SK-N-SH (cell line): Measurements from ENCODE around the gene RAB12. TPM values are rescaled to one million over a fixed set of nuclear protein-coding genes. Genes with fewer than 3 reads are reported as not detected.
"Not testable (repeated sequence)": the region's sequence is repeated elsewhere in the genome, so short reads cannot be mapped to it uniquely, and the experiment has no call there.

Experiments
- CTCF ChIA-PET: fragments of 300-600, 350-600 bp; formaldehyde crosslinking; extraction: SDS; loops from one replicate; lab custom pipeline; 2021; lab: Yijun Ruan, JAX
- POLR2A ChIA-PET: fragments of 350-600 bp; sonication (Branson Sonifier 250); formaldehyde crosslinking; extraction: SDS; loops from one replicate; lab custom pipeline; 2020; ENCODE audit warnings: antibody characterized with exemption, inconsistent platforms; lab: Yijun Ruan, JAX
- DNase-seq: peaks from one replicate; pipeline ENCODE4 v3.0.0; 2012
- H2AFZ ChIP-seq: fragments of 200-600 bp; sonication (generic); 2 replicates; pipeline ENCODE4 v1.8.1; 2016; ENCODE audit warnings: antibody characterized with exemption, mild to moderate bottlenecking, low read depth
- H3F3A ChIP-seq: fragments of 200-600 bp; sonication (generic); replicated peaks from 2 replicates; pipeline ENCODE3; 2016; ENCODE audit warnings: antibody characterized with exemption, mild to moderate bottlenecking; ENCODE audit not compliant: insufficient read depth
- H3K27ac ChIP-seq, 2 experiments: fragments of 200-500 bp in 1 of 2; fragments of 200-600 bp in 1 of 2; sonication (Bioruptor generic) in 1 of 2; sonication (generic), shearing (Covaris generic) in 1 of 2; 2 replicates each; pipeline versions ENCODE4 v1.5.1 to v1.6.1; 2014 to 2016; ENCODE audit warnings: low read depth in 2 of 2, inconsistent platforms in 1 of 2, low read length in 1 of 2, mild to moderate bottlenecking in 1 of 2, mixed read lengths in 1 of 2
- H3K27me3 ChIP-seq: fragments of 200-600 bp; sonication (generic), shearing (Covaris generic); 2 replicates; pipeline ENCODE4 v1.6.1; 2016; ENCODE audit warnings: mixed run types; ENCODE audit not compliant: insufficient read depth
- H3K36me3 ChIP-seq, 2 experiments: fragments of 200-500 bp in 1 of 2; fragments of 200-600 bp in 1 of 2; sonication (Bioruptor generic) in 1 of 2; sonication (generic) in 1 of 2; replicated peaks in 1 of 2; 2 replicates each; pipeline versions ENCODE3 to v1.5.1; 2014 to 2016; ENCODE audit warnings: low read length in 1 of 2, mild to moderate bottlenecking in 1 of 2; ENCODE audit not compliant: insufficient read depth in 2 of 2, control insufficient read depth in 1 of 2
- H3K4me1 ChIP-seq, 2 experiments: fragments of 200-500 bp in 1 of 2; fragments of 200-600 bp in 1 of 2; sonication (Bioruptor generic) in 1 of 2; sonication (generic), shearing (Covaris generic) in 1 of 2; 2 replicates each; pipeline versions ENCODE4 v1.5.1 to v1.6.1; 2014 to 2016; ENCODE audit warnings: low read depth in 1 of 2, low read length in 1 of 2, mixed run types in 1 of 2; ENCODE audit not compliant: insufficient read depth in 2 of 2, control insufficient read depth in 1 of 2
- H3K4me2 ChIP-seq: fragments of 200-600 bp; sonication (generic), shearing (Covaris generic); 2 replicates; pipeline ENCODE4 v1.6.1; 2017; ENCODE audit warnings: mixed run types
- H3K4me3 ChIP-seq, 2 experiments: fragments of 200-500 bp in 1 of 2; fragments of 200-600 bp in 1 of 2; sonication (Bioruptor generic) in 1 of 2; sonication (generic), shearing (Covaris generic) in 1 of 2; 2 replicates each; pipeline versions ENCODE4 v1.5.1 to v1.8.1; 2014 to 2016; ENCODE audit warnings: low read depth in 2 of 2, inconsistent platforms in 1 of 2, low read length in 1 of 2, mild to moderate bottlenecking in 1 of 2, mixed read lengths in 1 of 2, moderate library complexity in 1 of 2
- H3K79me2 ChIP-seq: fragments of 200-600 bp; sonication (generic); 2 replicates; pipeline ENCODE4 v1.8.1; 2017; ENCODE audit warnings: mild to moderate bottlenecking; ENCODE audit not compliant: insufficient read depth
- H3K9ac ChIP-seq: fragments of 200-600 bp; sonication (generic); 2 replicates; pipeline ENCODE4 v1.6.1; 2017; ENCODE audit warnings: mixed run types
- H3K9me2 ChIP-seq: fragments of 200-600 bp; sonication (generic); 2 replicates; pipeline ENCODE4 v1.6.1; 2017; ENCODE audit warnings: mixed run types
- H3K9me3 ChIP-seq: fragments of 200-600 bp; sonication (generic); 2 replicates; pipeline ENCODE4 v1.6.1; 2017; ENCODE audit warnings: mixed run types, mild to moderate bottlenecking, moderate library complexity
- H4K20me1 ChIP-seq: fragments of 200-600 bp; sonication (generic); 2 replicates; pipeline ENCODE4 v1.6.1; 2017; ENCODE audit warnings: mild to moderate bottlenecking, mixed run types; ENCODE audit not compliant: insufficient read depth
- ELF1 ChIP-seq: IDR thresholded peaks from 2 replicates; pipeline ENCODE4 v1.4.0; 2012
- GABPA ChIP-seq: IDR thresholded peaks from 2 replicates; pipeline ENCODE4 v1.4.0; 2012; ENCODE audit warnings: low read depth, mild to moderate bottlenecking
- JUND ChIP-seq: IDR thresholded peaks from 2 replicates; pipeline ENCODE4 v1.4.0; 2012
- POLR2AphosphoS5 ChIP-seq: IDR thresholded peaks from 2 replicates; pipeline ENCODE4 v1.6.1; 2012; ENCODE audit warnings: low read depth, low read length
- RCOR1 ChIP-seq: fragments of 150-350 bp; IDR thresholded peaks from 2 replicates; pipeline ENCODE4 v1.6.1; 2017; ENCODE audit warnings: antibody characterized with exemption, low read length
- RXRA ChIP-seq: IDR thresholded peaks from 2 replicates; pipeline ENCODE4 v1.4.0; 2012; ENCODE audit warnings: low read depth, mild to moderate bottlenecking, borderline replicate concordance
- SIN3A ChIP-seq: IDR thresholded peaks from 2 replicates; pipeline ENCODE4 v1.6.1; 2012; ENCODE audit warnings: low read depth, mild to moderate bottlenecking, low read length, moderate library complexity, borderline replicate concordance
- TAF1 ChIP-seq: IDR thresholded peaks from 2 replicates; pipeline ENCODE4 v1.6.1; 2012; ENCODE audit warnings: low read depth, mild to moderate bottlenecking, low read length, moderate library complexity, borderline replicate concordance
- TEAD4 ChIP-seq: IDR thresholded peaks from 2 replicates; pipeline ENCODE4 v1.4.0; 2012; ENCODE audit warnings: mild to moderate bottlenecking, borderline replicate concordance; ENCODE audit not compliant: insufficient read depth
- WGBS: methylation state at CpG from one replicate; pipeline ENCODE4 v1.1.6; 2017; ENCODE audit warnings: low lambda C conversion rate; 5-methylcytosine and 5-hydroxymethylcytosine counted together
- polyA plus RNA-seq, 3 experiments: library from polyadenylated mRNA; depleted of rRNA; stranded (reverse); fragments of >200 nt; gene quantifications; 2 replicates each; pipeline ENCODE4 v1.2.3, GENCODE V29; 2012
- TF ChIP-seq, protein P1 (sequence below): fragments of 150-350 bp; IDR thresholded peaks from 2 replicates; pipeline ENCODE4 v1.6.1; 2017; ENCODE audit warnings: antibody characterized with exemption, low read length, low read depth, borderline replicate concordance
- TF ChIP-seq, protein P2 (sequence below): IDR thresholded peaks from 2 replicates; pipeline ENCODE4; 2012

The RAB12 gene
- polyA plus RNA-seq, 1 of the 3 experiments (the other 2 are of a cell fraction), result 11.0 TPM

DNA sequence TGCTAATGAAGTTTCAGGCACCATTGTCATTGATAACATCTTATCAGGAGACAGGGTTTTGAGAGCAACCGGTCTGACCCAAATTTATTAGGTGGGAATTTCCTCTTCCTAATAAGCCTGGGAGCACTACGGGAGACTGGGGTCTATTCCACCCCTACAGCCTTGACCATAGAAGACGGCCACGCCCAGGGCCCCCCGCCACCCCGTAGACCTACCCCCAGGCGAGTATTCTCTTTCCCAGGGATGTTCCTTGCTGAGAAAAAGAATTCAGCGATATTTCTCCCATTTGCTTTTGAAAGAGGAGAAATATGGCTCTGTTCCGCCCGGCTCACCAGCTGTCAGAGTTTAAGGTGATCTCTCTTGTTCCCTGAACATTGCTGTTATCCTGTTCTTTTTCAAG lies 13.4 kb downstream of the RAB12 start:
- H3K9me3 ChIP-seq, H3K27ac ChIP-seq, POLR2A ChIA-PET, H3K27me3 ChIP-seq, H3F3A ChIP-seq, H3K4me3 ChIP-seq, DNase-seq, H3K9me2 ChIP-seq, H3K9ac ChIP-seq, H2AFZ ChIP-seq, H3K4me2 ChIP-seq: not testable (repeated sequence)
- Histone ChIP-seq H3K36me3 (peaks cover 23 to 25% of the 10 kb centered on the region in 2 experiments), H3K4me1 (peaks cover 3 to 20% of the 10 kb centered on the region in 2 experiments; a peak in 3 of 4 replicates), H3K79me2 (peaks cover 97% of the 10 kb centered on the region), H4K20me1 (peaks cover 35% of the 10 kb centered on the region)
- CTCF ChIA-PET, result interaction anchor here (1.3 kb wide), 1 partner anchor 13 kb away, joined by 6 read pairs; the partner anchor contains the start of gene RAB12
- WGBS, result 95% methylated on average over 10 of the region's 10 CpGs

DNA sequence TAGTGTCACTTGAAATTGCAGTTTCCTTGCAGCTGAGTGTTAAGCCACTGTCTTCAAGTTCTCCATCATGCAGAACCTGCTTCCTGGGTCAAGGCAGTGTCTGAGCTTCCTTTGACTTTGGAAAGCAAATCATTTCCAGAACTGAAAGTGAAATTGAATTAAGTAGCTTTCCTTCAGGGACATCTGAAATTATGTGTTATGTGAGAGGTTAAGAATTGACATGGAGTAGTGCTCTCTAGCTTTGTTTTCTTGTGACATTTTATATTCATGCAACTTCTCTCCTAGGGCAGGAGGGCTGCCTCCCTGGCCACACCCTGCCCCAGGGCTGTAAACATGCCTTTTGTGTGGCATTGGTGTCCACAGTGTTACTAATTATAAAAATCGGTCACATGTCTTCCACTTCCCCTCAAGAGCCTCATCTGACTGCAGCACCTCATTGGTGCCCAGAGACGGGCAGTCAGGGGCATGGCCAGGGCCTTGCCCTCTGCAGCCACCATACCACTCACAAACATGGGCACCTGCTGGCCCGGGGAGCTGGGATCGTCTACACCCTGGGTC lies 14.4 kb downstream of the RAB12 start:
- POLR2A ChIA-PET, result no interaction called here

DNA sequence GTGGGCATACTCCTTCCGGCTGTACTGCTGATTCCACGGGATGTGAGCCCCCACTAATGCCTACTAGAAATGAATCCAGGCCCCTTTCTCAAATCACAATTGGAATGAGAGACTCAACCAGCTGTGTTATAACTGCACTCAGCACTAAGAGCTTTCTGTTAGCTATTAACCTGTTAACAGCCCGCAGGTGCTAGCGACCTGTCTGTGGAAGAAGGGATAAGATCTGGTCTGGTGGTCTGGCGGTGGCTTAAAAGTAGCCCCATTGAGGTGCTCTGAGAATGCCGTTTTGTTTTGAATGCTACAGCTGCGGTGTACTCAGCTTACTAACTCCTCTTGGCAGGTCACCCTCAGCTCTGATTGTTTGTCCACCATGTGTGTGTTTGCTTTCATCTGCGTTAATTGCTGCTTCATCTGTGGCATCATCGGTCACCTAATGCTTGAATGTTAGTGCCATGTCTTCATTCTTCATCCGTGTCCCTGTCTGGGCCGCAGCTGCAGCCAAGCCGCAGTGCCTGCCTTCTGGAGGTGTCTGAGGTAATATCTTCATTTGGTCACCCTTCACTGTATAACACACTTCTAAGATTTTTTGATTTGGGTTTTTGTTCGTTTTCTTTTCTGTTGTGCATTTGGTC lies 16.3 kb downstream of the RAB12 start:
- H3K4me2 ChIP-seq, result no peak overlapping the region
- H3K9ac ChIP-seq, result no peak overlapping the region
- H4K20me1 ChIP-seq, result peaks cover 11% of the 10 kb centered on the region; the same call in 1 of the 2 replicates
- peaks cover 3 to 20% of the 10 kb centered on the region in 2 experiments; a peak in 3 of 4 replicates for H3K4me1 ChIP-seq
- H3K9me2 ChIP-seq, result no peaks in the 10 kb centered on the region
- H3K4me3 ChIP-seq, result no peak overlapping the region
- TF ChIP-seq, protein P1, sequence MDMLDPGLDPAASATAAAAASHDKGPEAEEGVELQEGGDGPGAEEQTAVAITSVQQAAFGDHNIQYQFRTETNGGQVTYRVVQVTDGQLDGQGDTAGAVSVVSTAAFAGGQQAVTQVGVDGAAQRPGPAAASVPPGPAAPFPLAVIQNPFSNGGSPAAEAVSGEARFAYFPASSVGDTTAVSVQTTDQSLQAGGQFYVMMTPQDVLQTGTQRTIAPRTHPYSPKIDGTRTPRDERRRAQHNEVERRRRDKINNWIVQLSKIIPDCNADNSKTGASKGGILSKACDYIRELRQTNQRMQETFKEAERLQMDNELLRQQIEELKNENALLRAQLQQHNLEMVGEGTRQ, result no peak
- no peak for TF ChIP-seq SIN3A
- H3K27me3 ChIP-seq, result no peaks in the 10 kb centered on the region
- H3K27ac ChIP-seq, result peak overlapping the region in 1 of 2 experiments; percentile 47; a peak in 1 of 4 replicates
- peaks cover 92% of the 10 kb centered on the region for H3K79me2 ChIP-seq
- POLR2A ChIA-PET, result interaction anchor here (1.3 kb wide), 1 partner anchor 16 kb away, joined by 3 read pairs; the partner anchor contains the start of gene RAB12
- 0 out of 2 replicates have a peak, but pooled peaks cover 5% of the 10 kb centered on the region for H3K9me3 ChIP-seq
- 95% methylated on average over 12 of the region's 13 CpGs for WGBS
- no peak for DNase-seq
- CTCF ChIA-PET, result interaction anchor here (0.7 to 1.6 kb wide), 6 partner anchors 10 to 362 kb away, joined by 3 to 6 read pairs (median 5); partner anchors contain the start of gene RAB12
- H3F3A ChIP-seq, result no peaks in the 10 kb centered on the region
- no peak overlapping the region for H2AFZ ChIP-seq
- H3K36me3 ChIP-seq, result peaks cover 31 to 33% of the 10 kb centered on the region in 2 experiments

More for the DNA sequence above, 14.4 kb downstream of the RAB12 start:
- H3K27me3 ChIP-seq, result no peaks in the 10 kb centered on the region
- H3K36me3 ChIP-seq, result peaks cover 27 to 28% of the 10 kb centered on the region in 2 experiments
- CTCF ChIA-PET, result interaction anchor here (0.6 to 1.4 kb wide), 3 partner anchors 15 to 511 kb away, joined by 3 to 6 read pairs (median 3); partner anchors contain the start of gene RAB12
- H3K4me3 ChIP-seq, result no peak overlapping the region
- H2AFZ ChIP-seq, result no peak overlapping the region
- H3K4me1 ChIP-seq, result peaks cover 3 to 20% of the 10 kb centered on the region in 2 experiments; a peak in 3 of 4 replicates
- H3K9me2 ChIP-seq, result no peaks in the 10 kb centered on the region
- 77% methylated on average over 4 of the region's 4 CpGs for WGBS
- H3K79me2 ChIP-seq, result peaks cover 92% of the 10 kb centered on the region
- H4K20me1 ChIP-seq, result peaks cover 25% of the 10 kb centered on the region
- no peaks in the 10 kb centered on the region for H3F3A ChIP-seq
- no peak for DNase-seq
- H3K4me2 ChIP-seq, result no peak overlapping the region
- 0 out of 2 replicates have a peak, but pooled peaks cover 5% of the 10 kb centered on the region for H3K9me3 ChIP-seq
- no peak overlapping the region; a peak in 1 of 4 replicates for H3K27ac ChIP-seq
- TF ChIP-seq TAF1 (no peak), GABPA (no peak), RCOR1 (no peak), POLR2AphosphoS5 (no peak), RXRA (no peak), ELF1 (no peak), TEAD4 (no peak), JUND (no peak)
- TF ChIP-seq, protein P2, sequence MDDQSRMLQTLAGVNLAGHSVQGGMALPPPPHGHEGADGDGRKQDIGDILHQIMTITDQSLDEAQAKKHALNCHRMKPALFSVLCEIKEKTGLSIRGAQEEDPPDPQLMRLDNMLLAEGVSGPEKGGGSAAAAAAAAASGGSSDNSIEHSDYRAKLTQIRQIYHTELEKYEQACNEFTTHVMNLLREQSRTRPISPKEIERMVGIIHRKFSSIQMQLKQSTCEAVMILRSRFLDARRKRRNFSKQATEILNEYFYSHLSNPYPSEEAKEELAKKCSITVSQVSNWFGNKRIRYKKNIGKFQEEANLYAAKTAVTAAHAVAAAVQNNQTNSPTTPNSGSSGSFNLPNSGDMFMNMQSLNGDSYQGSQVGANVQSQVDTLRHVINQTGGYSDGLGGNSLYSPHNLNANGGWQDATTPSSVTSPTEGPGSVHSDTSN, result no peak
- H3K9ac ChIP-seq, result no peak overlapping the region
